Inferior parietal cortex (tissue), 1 donor: ENCODE measurements around the gene MBOAT7.
"Not testable (repeated sequence)": the region's sequence is repeated elsewhere in the genome, so short reads cannot be mapped to it uniquely, and the experiment has no call there.

Source experiments
- DNase-seq: peaks from one replicate; pipeline ENCODE4 v3.0.0-alpha.2; 2016; ENCODE audit errors: extremely low spot score

Gene MBOAT7

GRCh38 chr19:54189145-54189734 lies at the start of gene MBOAT7:
MBOAT7 (minus strand) TSS chr19:54189580; CDS start chr19:54188508, 1,072 bp downstream.
- DNase-seq, result no peak

- DNase-seq, result no peak
Observed at GRCh38 chr19:54233941-54234340, 44.6 kb upstream of the MBOAT7 start.

GRCh38 chr19:54231077-54231931 lies 41.9 kb upstream of the MBOAT7 start:
- DNase-seq, result peak; percentile 91

- no peak for DNase-seq
Observed at GRCh38 chr19:54230031-54230430, 40.7 kb upstream of the MBOAT7 start.

GRCh38 chr19:54229146-54229545 lies 39.8 kb upstream of the MBOAT7 start:
- no peak for DNase-seq

GRCh38 chr19:54224619-54225018 lies 35.2 kb upstream of the MBOAT7 start:
- DNase-seq, result not testable (repeated sequence)

GRCh38 chr19:54223937-54224281 lies 34.5 kb upstream of the MBOAT7 start:
- DNase-seq, result not testable (repeated sequence)

GRCh38 chr19:54223277-54223936 lies 34.0 kb upstream of the MBOAT7 start:
- not testable (repeated sequence) for DNase-seq

GRCh38 chr19:54222474-54223276 lies 33.3 kb upstream of the MBOAT7 start, which contains the start of gene LILRB3:
LILRB3 (minus strand) TSS chr19:54223007; CDS start chr19:54222976, 31 bp downstream.
- not testable (repeated sequence) for DNase-seq

- DNase-seq, result not testable (repeated sequence)
Observed at GRCh38 chr19:54221947-54222346, 32.6 kb upstream of the MBOAT7 start.

- not testable (repeated sequence) for DNase-seq
Observed at GRCh38 chr19:54219702-54220101, 30.3 kb upstream of the MBOAT7 start.

- DNase-seq, result no peak
Observed at GRCh38 chr19:54218960-54219661, 29.7 kb upstream of the MBOAT7 start.

GRCh38 chr19:54218259-54218658 lies 28.9 kb upstream of the MBOAT7 start:
- no peak for DNase-seq

- DNase-seq, result not testable (repeated sequence)
Observed at GRCh38 chr19:54217517-54218247, 28.3 kb upstream of the MBOAT7 start.

- no peak for DNase-seq
Observed at GRCh38 chr19:54216869-54217268, 27.5 kb upstream of the MBOAT7 start.

GRCh38 chr19:54214734-54215133 lies 25.4 kb upstream of the MBOAT7 start:
- not testable (repeated sequence) for DNase-seq

- not testable (repeated sequence) for DNase-seq
Observed at GRCh38 chr19:54214217-54214616, 24.8 kb upstream of the MBOAT7 start.

- no peak for DNase-seq
Observed at GRCh38 chr19:54211235-54211634, 21.9 kb upstream of the MBOAT7 start.

GRCh38 chr19:54209811-54210494 lies 20.6 kb upstream of the MBOAT7 start:
- DNase-seq, result peak; percentile 91
